Amniotic epithelial cell (primary cell): ENCODE results near the gene CCR9.
A peak's percentile ranks its signal among the peaks of the same experiment; 100 is the strongest.
"Not testable (repeated sequence)": the region's sequence is repeated elsewhere in the genome, so short reads cannot be mapped to it uniquely, and the experiment has no call there.

Experiments used
- DNase-seq: peaks from one replicate; pipeline ENCODE4 v3.0.0-alpha.2; 2010; ENCODE audit warnings: low read depth

CCR9 gene

GRCh38 chr3:45885979-45886705 lies at the start of gene CCR9:
Gene CCR9 (plus strand): TSS chr3:45886543. CDS start chr3:45894934, 8,391 bp downstream.
- DNase-seq: no peak

GRCh38 chr3:45838466-45838865 lies 47.9 kb upstream of the CCR9 start:
- no peak for DNase-seq

GRCh38 chr3:45841420-45841756 lies 45.0 kb upstream of the CCR9 start:
- no peak for DNase-seq

GRCh38 chr3:45841757-45842491 lies 44.4 kb upstream of the CCR9 start, which contains the start of gene LZTFL1:
Gene LZTFL1 (minus strand): TSS chr3:45842119. CDS start chr3:45841991, 128 bp downstream.
- peak; percentile 97 for DNase-seq

GRCh38 chr3:45842851-45843625 lies 43.3 kb upstream of the CCR9 start:
- DNase-seq: no peak

GRCh38 chr3:45844616-45845015 lies 41.7 kb upstream of the CCR9 start:
- no peak for DNase-seq

- no peak for DNase-seq
Observed at GRCh38 chr3:45848392-45848791, 38.0 kb upstream of the CCR9 start.

GRCh38 chr3:45852828-45853227 lies 33.5 kb upstream of the CCR9 start:
- DNase-seq: no peak

- DNase-seq: not testable (repeated sequence)
Observed at GRCh38 chr3:45856323-45856722, 30.0 kb upstream of the CCR9 start.

GRCh38 chr3:45857024-45857423 lies 29.3 kb upstream of the CCR9 start:
- DNase-seq: not testable (repeated sequence)

GRCh38 chr3:45858809-45859543 lies 27.4 kb upstream of the CCR9 start:
- no peak for DNase-seq

- DNase-seq: no peak
Observed at GRCh38 chr3:45860481-45860880, 25.9 kb upstream of the CCR9 start.

GRCh38 chr3:45861043-45861719 lies 25.2 kb upstream of the CCR9 start:
- no peak for DNase-seq

- no peak for DNase-seq
Observed at GRCh38 chr3:45864760-45865519, 21.4 kb upstream of the CCR9 start.

GRCh38 chr3:45865563-45865962 lies 20.8 kb upstream of the CCR9 start:
- no peak for DNase-seq

GRCh38 chr3:45868213-45868612 lies 18.1 kb upstream of the CCR9 start:
- no peak for DNase-seq

- DNase-seq: no peak
Observed at GRCh38 chr3:45868650-45869049, 17.7 kb upstream of the CCR9 start.

GRCh38 chr3:45869638-45870037 lies 16.7 kb upstream of the CCR9 start:
- no peak for DNase-seq

- no peak for DNase-seq
Observed at GRCh38 chr3:45870099-45870498, 16.2 kb upstream of the CCR9 start.

GRCh38 chr3:45871780-45872179 lies 14.6 kb upstream of the CCR9 start:
- DNase-seq: no peak

- no peak for DNase-seq
Observed at GRCh38 chr3:45872569-45872968, 13.8 kb upstream of the CCR9 start.
